Loucy (cell line): ENCODE data around the gene IFNLR1.
"Not testable (repeated sequence)": the region's sequence is repeated elsewhere in the genome, so short reads cannot be mapped to it uniquely, and the experiment has no call there.

Source experiments
- H2AFZ ChIP-seq: fragments of 200-600 bp; sonication (generic); 2 replicates; pipeline ENCODE4 v1.6.0; 2016; ENCODE audit warnings: antibody characterized with exemption, mild to moderate bottlenecking, low read length, moderate library complexity
- H3F3A ChIP-seq: fragments of 200-600 bp; 2 replicates; pipeline ENCODE4 v1.6.0; 2016; ENCODE audit warnings: antibody characterized with exemption, low read depth, mild to moderate bottlenecking
- H3K27me3 ChIP-seq: fragments of 200-600 bp; sonication (generic); 2 replicates; pipeline ENCODE4 v1.6.1; 2014; ENCODE audit warnings: low read length, mild to moderate bottlenecking; ENCODE audit not compliant: insufficient read depth, poor library complexity, severe bottlenecking
- H3K36me3 ChIP-seq: fragments of 200-600 bp; sonication (generic); 2 replicates; pipeline ENCODE4 v1.6.1; 2016; ENCODE audit warnings: low read length; ENCODE audit not compliant: insufficient read depth
- H3K4me1 ChIP-seq: fragments of 200-600 bp; sonication (generic); 2 replicates; pipeline ENCODE4 v1.5.1; 2014; ENCODE audit warnings: low read length, mild to moderate bottlenecking; ENCODE audit not compliant: insufficient read depth, poor library complexity, severe bottlenecking
- H3K4me2 ChIP-seq: fragments of 200-600 bp; sonication (generic); 2 replicates; pipeline ENCODE4 v1.6.0; 2014; ENCODE audit warnings: antibody characterized with exemption, low read length, low read depth, mild to moderate bottlenecking; ENCODE audit not compliant: poor library complexity, severe bottlenecking
- H3K4me3 ChIP-seq: fragments of 200-600 bp; sonication (generic); 2 replicates; pipeline ENCODE4 v1.5.1; 2014; ENCODE audit warnings: low read length, mild to moderate bottlenecking, mixed read lengths; ENCODE audit not compliant: poor library complexity, severe bottlenecking
- H3K79me2 ChIP-seq: fragments of 200-600 bp; sonication (generic); 2 replicates; pipeline ENCODE4 v1.6.1; 2014; ENCODE audit warnings: low read length; ENCODE audit not compliant: insufficient read depth
- H3K9ac ChIP-seq: fragments of 200-600 bp; sonication (generic); 2 replicates; pipeline ENCODE4 v1.6.0; 2014; ENCODE audit warnings: mild to moderate bottlenecking, low read depth, low read length, moderate library complexity; ENCODE audit not compliant: poor library complexity, severe bottlenecking
- H3K9me2 ChIP-seq: fragments of 200-600 bp; sonication (generic); replicated peaks from 2 replicates; pipeline ENCODE4 v1.6.1; 2016; ENCODE audit warnings: low read depth, low read length, mixed read lengths
- H3K9me3 ChIP-seq: fragments of 200-600 bp; sonication (generic); 2 replicates; pipeline ENCODE4 v1.6.1; 2014; ENCODE audit warnings: mild to moderate bottlenecking, antibody characterized with exemption, low read length, low read depth; ENCODE audit not compliant: insufficient read depth
- H4K20me1 ChIP-seq: fragments of 200-600 bp; sonication (generic); 2 replicates; pipeline ENCODE4 v1.6.0; 2014; ENCODE audit warnings: antibody characterized with exemption, low read length, mild to moderate bottlenecking; ENCODE audit not compliant: insufficient read depth, poor library complexity, severe bottlenecking
- EZH2phosphoT487 ChIP-seq: fragments of 200-600 bp; IDR thresholded peaks from 2 replicates; pipeline ENCODE4 v1.6.1; 2018; ENCODE audit warnings: antibody characterized with exemption, mild to moderate bottlenecking, moderate library complexity, borderline replicate concordance
- TF ChIP-seq, protein P1 (sequence below): fragments of 200-600 bp; sonication (generic); conservative IDR thresholded peaks from 2 replicates; pipeline ENCODE4 v1.5.1; 2014; ENCODE audit warnings: mild to moderate bottlenecking, antibody characterized with exemption, low read length

The IFNLR1 gene

DNA sequence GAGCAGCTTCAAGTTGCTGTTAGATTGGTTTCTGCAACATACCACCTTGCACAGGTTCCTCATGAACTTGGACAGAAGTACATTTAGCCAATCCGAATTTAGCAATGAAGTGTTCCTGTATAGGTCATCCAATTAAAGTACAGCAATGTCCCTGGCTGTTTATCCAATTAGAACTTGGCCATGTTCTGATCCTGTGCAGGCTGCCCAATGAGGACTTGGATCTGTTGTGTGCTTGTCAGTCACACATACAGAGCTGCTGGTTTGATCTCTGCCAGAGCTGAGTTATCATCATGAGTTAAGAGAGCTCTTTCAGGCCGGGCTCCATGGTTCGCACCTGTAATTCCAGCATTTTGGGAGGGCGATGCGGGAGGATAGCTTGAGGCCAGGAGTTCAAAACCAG lies 22.0 kb upstream of the IFNLR1 start:
- no peak overlapping the region for H2AFZ ChIP-seq
- no peaks in the 10 kb centered on the region for H3K36me3 ChIP-seq
- H3K4me2 ChIP-seq = no peak overlapping the region
- H4K20me1 ChIP-seq = no peaks in the 10 kb centered on the region
- H3K79me2 ChIP-seq = no peaks in the 10 kb centered on the region
- no peak overlapping the region for H3K4me3 ChIP-seq
- H3K9me3 ChIP-seq = no peaks in the 10 kb centered on the region
- H3K27me3 ChIP-seq = no peaks in the 10 kb centered on the region
- no peak overlapping the region for H3K9ac ChIP-seq
- no peaks in the 10 kb centered on the region for H3K9me2 ChIP-seq
- no peak for TF ChIP-seq EZH2phosphoT487
- TF ChIP-seq, protein P1, sequence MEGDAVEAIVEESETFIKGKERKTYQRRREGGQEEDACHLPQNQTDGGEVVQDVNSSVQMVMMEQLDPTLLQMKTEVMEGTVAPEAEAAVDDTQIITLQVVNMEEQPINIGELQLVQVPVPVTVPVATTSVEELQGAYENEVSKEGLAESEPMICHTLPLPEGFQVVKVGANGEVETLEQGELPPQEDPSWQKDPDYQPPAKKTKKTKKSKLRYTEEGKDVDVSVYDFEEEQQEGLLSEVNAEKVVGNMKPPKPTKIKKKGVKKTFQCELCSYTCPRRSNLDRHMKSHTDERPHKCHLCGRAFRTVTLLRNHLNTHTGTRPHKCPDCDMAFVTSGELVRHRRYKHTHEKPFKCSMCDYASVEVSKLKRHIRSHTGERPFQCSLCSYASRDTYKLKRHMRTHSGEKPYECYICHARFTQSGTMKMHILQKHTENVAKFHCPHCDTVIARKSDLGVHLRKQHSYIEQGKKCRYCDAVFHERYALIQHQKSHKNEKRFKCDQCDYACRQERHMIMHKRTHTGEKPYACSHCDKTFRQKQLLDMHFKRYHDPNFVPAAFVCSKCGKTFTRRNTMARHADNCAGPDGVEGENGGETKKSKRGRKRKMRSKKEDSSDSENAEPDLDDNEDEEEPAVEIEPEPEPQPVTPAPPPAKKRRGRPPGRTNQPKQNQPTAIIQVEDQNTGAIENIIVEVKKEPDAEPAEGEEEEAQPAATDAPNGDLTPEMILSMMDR = no peak
- no peaks in the 10 kb centered on the region for H3F3A ChIP-seq
- no peaks in the 10 kb centered on the region for H3K4me1 ChIP-seq

DNA sequence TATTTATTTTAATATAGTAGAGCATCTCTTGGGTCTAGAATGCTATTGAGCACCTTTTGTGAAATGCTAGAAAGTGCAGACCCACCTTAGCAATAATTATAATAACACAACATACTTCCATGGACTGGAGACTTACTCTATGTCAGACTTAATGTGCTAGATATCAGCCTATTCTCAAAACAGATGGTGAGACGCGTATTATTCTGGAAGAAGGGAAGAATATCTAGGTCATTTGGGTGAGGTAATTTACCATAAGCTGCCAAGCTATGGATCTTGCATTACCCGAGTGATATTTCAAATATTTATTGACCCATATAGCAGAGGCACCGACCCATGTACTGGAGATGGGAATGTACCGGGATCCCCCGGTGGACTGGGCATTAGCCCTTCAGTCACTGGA lies 20.6 kb upstream of the IFNLR1 start:
- no peak overlapping the region for H3K4me3 ChIP-seq
- H3F3A ChIP-seq = no peaks in the 10 kb centered on the region
- TF ChIP-seq, protein P1 = no peak
- TF ChIP-seq EZH2phosphoT487 = no peak
- H3K36me3 ChIP-seq = no peaks in the 10 kb centered on the region
- H3K9ac ChIP-seq = no peak overlapping the region
- no peaks in the 10 kb centered on the region for H3K27me3 ChIP-seq
- no peaks in the 10 kb centered on the region for H3K4me1 ChIP-seq
- no peaks in the 10 kb centered on the region for H3K9me2 ChIP-seq
- no peaks in the 10 kb centered on the region for H3K9me3 ChIP-seq
- no peak overlapping the region for H3K4me2 ChIP-seq
- H2AFZ ChIP-seq = no peak overlapping the region
- no peaks in the 10 kb centered on the region for H3K79me2 ChIP-seq
- no peaks in the 10 kb centered on the region for H4K20me1 ChIP-seq

DNA sequence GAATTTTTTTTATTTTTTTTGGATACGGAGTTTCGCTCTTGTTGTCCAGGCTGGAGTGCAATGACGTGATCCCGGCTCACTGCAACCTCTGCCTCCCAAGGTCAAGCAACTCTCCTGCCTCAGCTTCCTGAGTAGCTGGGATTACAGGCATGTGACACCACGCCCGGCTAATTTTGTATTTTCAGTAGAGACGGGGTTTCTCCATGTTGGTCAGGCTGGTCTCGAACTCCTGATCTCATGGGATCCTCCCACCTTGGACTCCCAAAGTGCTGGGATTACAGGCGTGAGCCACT lies 20.3 kb upstream of the IFNLR1 start:
- not testable (repeated sequence) for H3K27me3 ChIP-seq, H4K20me1 ChIP-seq, H2AFZ ChIP-seq, H3K9me3 ChIP-seq, H3K79me2 ChIP-seq, H3K9ac ChIP-seq, H3K4me1 ChIP-seq, H3F3A ChIP-seq, H3K9me2 ChIP-seq, H3K36me3 ChIP-seq, H3K4me3 ChIP-seq, H3K4me2 ChIP-seq

DNA sequence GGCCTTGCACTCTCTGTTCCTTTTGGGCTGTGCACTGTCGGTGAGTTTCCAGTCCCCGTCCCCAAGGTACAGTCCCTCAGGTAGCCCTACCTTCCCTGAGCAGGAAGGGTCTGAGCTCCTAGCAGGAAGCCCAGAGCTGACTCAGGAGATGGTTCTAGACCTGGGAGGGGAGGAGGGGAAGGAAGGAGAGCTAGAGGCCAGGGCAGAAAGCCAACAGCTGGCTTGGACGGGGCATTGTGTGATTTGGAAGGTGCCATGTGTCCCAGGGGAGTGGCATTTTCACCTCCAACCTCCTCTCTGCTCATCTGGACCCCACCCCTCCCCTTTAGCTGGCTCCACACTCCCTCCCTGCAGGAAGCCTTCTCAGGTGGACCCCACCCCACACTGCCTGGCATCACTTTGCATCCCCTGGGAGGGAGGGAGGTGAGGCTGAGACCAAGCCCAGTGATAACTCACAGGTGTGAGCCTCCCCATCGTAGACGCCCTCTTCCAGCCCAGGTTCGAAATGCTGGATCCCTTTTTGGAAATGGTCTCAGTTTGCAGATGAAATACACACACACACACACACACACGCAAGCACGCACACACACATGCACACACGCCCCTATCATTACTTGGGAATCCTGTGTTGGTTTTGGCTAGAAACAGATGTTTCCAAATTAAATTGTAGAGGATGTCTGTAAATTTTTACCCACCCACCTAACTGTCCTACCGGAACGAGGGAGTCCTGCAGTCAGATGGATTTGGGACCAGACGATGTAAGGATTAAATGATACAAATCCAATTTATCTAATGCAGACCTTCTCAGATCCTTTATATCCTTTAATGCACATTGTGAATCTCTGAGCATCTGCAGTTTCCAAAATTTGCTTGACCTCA lies 19.7 kb upstream of the IFNLR1 start:
- no peaks in the 10 kb centered on the region for H4K20me1 ChIP-seq
- H3K9me2 ChIP-seq = no peaks in the 10 kb centered on the region
- H3K4me3 ChIP-seq = no peak overlapping the region
- no peaks in the 10 kb centered on the region for H3K79me2 ChIP-seq
- H3K27me3 ChIP-seq = no peaks in the 10 kb centered on the region
- no peaks in the 10 kb centered on the region for H3F3A ChIP-seq
- no peak overlapping the region for H2AFZ ChIP-seq
- H3K4me1 ChIP-seq = no peaks in the 10 kb centered on the region
- no peaks in the 10 kb centered on the region for H3K9me3 ChIP-seq
- H3K36me3 ChIP-seq = no peaks in the 10 kb centered on the region
- no peak for TF ChIP-seq EZH2phosphoT487
- TF ChIP-seq, protein P1 = no peak
- H3K4me2 ChIP-seq = no peak overlapping the region
- no peak overlapping the region for H3K9ac ChIP-seq
